Muscle of leg (tissue), 11 donors: ENCODE results near the gene MBD3L1. TPM values are rescaled to one million over a fixed set of nuclear protein-coding genes. Genes with fewer than 3 reads are reported as not detected.
A peak's percentile ranks its signal among the peaks of the same experiment; 100 is the strongest.

Experiments
- DNase-seq: peaks from one replicate; pipeline ENCODE4 v3.0.0; 2013
- H3K27ac ChIP-seq: one replicate; pipeline ENCODE4 v1.5.1; 2013; ENCODE audit warnings: mild to moderate bottlenecking, low read length, control low read depth
- H3K27me3 ChIP-seq: one replicate; pipeline ENCODE4 v1.6.1; 2013; ENCODE audit warnings: low read length; ENCODE audit not compliant: control insufficient read depth, insufficient read depth
- H3K36me3 ChIP-seq: one replicate; pipeline ENCODE4 v1.6.1; 2013; ENCODE audit warnings: low read length; ENCODE audit not compliant: control insufficient read depth, insufficient read depth
- H3K4me1 ChIP-seq: one replicate; pipeline ENCODE4 v1.6.1; 2013; ENCODE audit warnings: low read length; ENCODE audit not compliant: control insufficient read depth, insufficient read depth
- H3K4me3 ChIP-seq: one replicate; pipeline ENCODE4 v1.5.1; 2013; ENCODE audit warnings: low read length, control low read depth
- H3K9me3 ChIP-seq: replicated peaks from 2 replicates; pipeline ENCODE4 v1.6.1; 2013; ENCODE audit warnings: low read depth, low read length; ENCODE audit not compliant: control insufficient read depth
- WGBS: methylation state at CpG from one replicate; pipeline ENCODE4 v1.1.5; 2013; ENCODE audit warnings: missing lambda C conversion rate; ENCODE audit not compliant: insufficient coverage; 5-methylcytosine and 5-hydroxymethylcytosine counted together
- polyA plus RNA-seq, 8 donors: library from polyadenylated mRNA; unstranded; fragments of 120-200 nt; gene quantifications; one replicate each; pipeline versions ENCODE4 v1.2.1 to v1.2.3, GENCODE V29; 2013; ENCODE audit warnings: inconsistent platforms in 1 of 8, low replicate concordance in 1 of 8; ENCODE audit not compliant: insufficient read length in 8 of 8, insufficient read depth in 1 of 8
- total RNA-seq: library from RNA; stranded (reverse); fragments of 120-200 nt; gene quantifications from one replicate; pipeline ENCODE4 v1.2.4, GENCODE V29; 2013

Gene MBD3L1
- total and polyA plus RNA-seq, 9 donors: not detected

DNA sequence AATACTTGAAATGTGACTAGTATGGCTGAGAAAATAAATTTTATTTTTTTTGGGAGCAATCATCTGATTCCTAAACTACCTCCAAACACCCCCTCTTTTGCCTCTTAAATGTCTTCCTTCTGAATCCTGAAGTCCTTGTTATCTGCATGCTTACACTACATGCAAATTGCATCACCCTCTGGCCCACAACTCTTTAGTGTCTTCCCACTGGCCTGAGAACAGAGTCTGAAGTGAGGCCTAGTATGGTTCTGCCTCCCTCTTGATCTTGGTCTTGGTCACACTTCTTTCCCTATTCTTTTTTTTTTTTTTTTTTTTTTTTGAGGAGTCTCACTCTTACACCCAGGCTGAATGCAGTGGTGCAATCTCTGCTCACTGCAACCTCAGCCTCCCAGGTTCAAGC lies 4.9 kb upstream of the MBD3L1 start:
- no peak overlapping the region for H3K27ac ChIP-seq
- H3K4me1 ChIP-seq: peaks cover 7% of the 10 kb centered on the region
- peaks cover 68% of the 10 kb centered on the region for H3K36me3 ChIP-seq
- no peak overlapping the region for H3K4me3 ChIP-seq
- no peak for DNase-seq
- peaks cover 3% of the 10 kb centered on the region for H3K9me3 ChIP-seq
- H3K27me3 ChIP-seq: no peaks in the 10 kb centered on the region

DNA sequence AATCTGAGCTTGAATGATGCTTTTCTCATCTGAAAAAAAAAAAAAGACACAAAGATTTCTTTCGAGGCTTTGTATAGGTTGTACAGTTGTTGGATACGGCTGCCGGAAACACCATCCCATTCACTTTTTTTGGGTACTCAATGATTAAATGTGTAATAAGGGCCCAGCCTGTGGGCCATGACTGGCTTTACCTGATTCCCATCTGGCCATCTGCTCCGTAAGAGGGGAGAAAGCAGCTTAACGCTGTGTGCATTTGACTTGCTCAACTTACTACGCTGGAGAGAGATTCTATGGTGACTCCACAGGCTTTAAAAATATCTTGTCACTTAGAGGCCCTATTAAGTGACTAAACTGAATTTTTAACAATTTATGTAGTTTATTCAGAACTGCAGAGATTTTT lies 804 bp upstream of the MBD3L1 start:
- H3K9me3 ChIP-seq: no peaks in the 10 kb centered on the region
- no peaks in the 10 kb centered on the region for H3K27me3 ChIP-seq
- peaks cover 7% of the 10 kb centered on the region for H3K4me1 ChIP-seq
- H3K27ac ChIP-seq: peak overlapping the region; percentile 92
- peak overlapping the region; percentile 80 for H3K4me3 ChIP-seq
- DNase-seq: no peak
- H3K36me3 ChIP-seq: peaks cover 30% of the 10 kb centered on the region
- 14% methylated on average over 1 of the region's 6 CpGs for WGBS

DNA sequence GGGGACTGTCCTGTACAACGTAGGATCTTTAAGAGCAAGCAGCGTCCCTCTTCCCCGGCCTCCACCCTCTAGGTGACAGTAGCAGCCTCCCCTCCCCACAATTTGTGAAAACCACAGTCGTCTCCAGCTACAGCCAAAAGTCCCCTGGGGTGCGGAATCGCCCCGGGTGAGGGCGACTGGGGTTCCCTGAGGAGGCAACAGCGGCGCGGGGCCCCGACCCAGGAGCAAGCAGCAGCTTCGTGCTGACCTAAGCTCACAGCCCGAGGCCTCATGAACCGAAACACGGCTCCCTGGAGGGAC lies 395 bp upstream of the MBD3L1 start:
- DNase-seq: no peak
- Histone ChIP-seq H3K4me3 (peak overlapping the region; percentile 80), H3K36me3 (peaks cover 27% of the 10 kb centered on the region), H3K4me1 (peaks cover 7% of the 10 kb centered on the region), H3K27ac (peak overlapping the region; percentile 92), H3K27me3 (no peaks in the 10 kb centered on the region), H3K9me3 (no peaks in the 10 kb centered on the region)
- WGBS: 0% methylated on average over 16 of the region's 16 CpGs

DNA sequence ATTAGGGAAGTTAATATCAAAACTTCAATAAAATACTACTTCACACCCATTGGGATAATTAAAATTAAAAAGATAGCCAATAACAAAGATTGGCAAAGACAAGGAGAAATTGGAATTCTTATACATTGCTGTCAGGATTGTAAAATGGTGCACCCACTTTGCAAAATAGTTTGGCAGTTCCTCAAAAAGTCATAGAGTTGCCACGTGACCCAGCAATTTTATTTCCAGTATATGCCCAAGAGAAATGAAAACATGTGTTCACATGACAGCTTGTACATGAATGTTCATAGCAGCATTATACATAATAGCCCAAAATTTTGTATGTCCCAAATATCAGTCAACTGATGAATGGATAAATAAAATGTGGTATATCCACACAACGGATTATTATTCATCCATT lies 3.3 kb downstream of the MBD3L1 start:
- WGBS: 50% methylated on average over 1 of the region's 2 CpGs
- H3K36me3 ChIP-seq: no peaks in the 10 kb centered on the region
- peaks cover 7% of the 10 kb centered on the region for H3K4me1 ChIP-seq

DNA sequence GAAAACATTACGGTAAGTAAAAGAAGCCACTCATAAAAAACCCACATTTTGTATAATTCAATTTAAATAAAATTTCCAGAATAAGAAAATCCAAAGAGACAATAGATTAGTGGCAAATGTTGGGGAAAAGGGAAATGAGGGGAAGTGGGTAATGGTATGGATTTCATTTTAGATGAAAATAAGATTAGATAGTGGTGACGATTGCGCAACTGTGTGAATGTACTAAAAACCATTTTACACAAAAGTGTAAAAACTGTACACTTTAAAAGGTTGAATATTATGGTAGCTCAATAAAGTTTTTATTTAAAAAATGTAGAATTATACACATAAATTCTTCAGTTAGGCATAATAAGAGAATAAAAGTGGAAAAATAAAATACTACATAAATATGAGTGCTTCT lies 3.7 kb downstream of the MBD3L1 start:
- Histone ChIP-seq H3K9me3 (no peaks in the 10 kb centered on the region), H3K27me3 (no peaks in the 10 kb centered on the region), H3K36me3 (no peaks in the 10 kb centered on the region), H3K27ac (no peak overlapping the region), H3K4me3 (no peak overlapping the region), H3K4me1 (peaks cover 7% of the 10 kb centered on the region)
- WGBS: no CpG with 5 or more reads among the region's 3 CpGs
- no peak for DNase-seq

More for the DNA sequence above, 3.3 kb downstream of the MBD3L1 start:
- H3K27ac ChIP-seq: no peak overlapping the region
- no peak for DNase-seq
- no peak overlapping the region for H3K4me3 ChIP-seq
- no peaks in the 10 kb centered on the region for H3K27me3 ChIP-seq
- H3K9me3 ChIP-seq: no peaks in the 10 kb centered on the region

DNA sequence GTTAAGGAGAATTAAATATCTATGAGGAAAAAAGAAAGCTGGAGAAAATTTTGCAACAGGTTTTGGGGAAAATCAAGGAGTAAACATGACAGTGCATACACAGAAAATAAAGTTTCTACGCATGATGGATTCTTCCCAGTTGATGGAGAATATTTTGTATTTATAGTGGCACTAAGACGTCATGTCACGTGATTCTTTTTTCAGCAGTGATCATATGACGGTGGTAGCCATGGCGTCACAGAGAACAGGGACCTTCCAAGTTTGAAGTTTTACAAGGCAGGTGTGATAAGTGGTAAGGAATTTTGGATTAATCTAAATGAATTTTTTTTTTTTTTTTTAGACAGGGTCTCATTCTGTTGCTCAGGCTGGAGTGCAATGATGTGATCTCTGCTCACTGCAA lies 8.5 kb downstream of the MBD3L1 start:
- Histone ChIP-seq H3K27ac (no peak overlapping the region), H3K4me3 (no peak overlapping the region), H3K9me3 (no peaks in the 10 kb centered on the region), H3K27me3 (no peaks in the 10 kb centered on the region), H3K36me3 (no peaks in the 10 kb centered on the region), H3K4me1 (no peaks in the 10 kb centered on the region)
- DNase-seq: no peak
- 86% methylated on average over 3 of the region's 5 CpGs for WGBS

DNA sequence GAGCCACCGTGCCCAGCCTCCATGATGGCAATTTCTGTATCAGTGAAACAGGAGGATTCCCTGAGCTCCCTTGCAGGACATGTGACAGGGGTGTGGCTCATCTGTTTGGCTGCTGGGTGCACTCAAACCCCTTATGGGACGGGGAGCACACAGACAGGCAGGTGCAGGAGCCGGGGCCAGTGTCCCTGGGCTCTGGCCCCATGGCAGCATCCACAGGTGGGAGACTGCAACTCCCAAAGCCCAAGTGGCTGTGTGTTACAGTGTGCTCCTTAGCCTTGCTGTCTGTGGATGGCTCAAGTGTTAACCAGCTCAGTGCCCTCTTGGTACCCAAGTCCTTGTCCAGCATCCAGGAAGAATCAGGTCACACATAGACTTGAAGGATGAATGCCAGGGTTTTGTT lies 14.6 kb downstream of the MBD3L1 start:
- H3K4me3 ChIP-seq: no peak overlapping the region
- DNase-seq: no peak
- H3K27me3 ChIP-seq: no peaks in the 10 kb centered on the region
- no peaks in the 10 kb centered on the region for H3K36me3 ChIP-seq
- H3K27ac ChIP-seq: no peak overlapping the region
- no peaks in the 10 kb centered on the region for H3K4me1 ChIP-seq
- WGBS: 92% methylated on average over 2 of the region's 3 CpGs
- peaks cover 6% of the 10 kb centered on the region for H3K9me3 ChIP-seq

DNA sequence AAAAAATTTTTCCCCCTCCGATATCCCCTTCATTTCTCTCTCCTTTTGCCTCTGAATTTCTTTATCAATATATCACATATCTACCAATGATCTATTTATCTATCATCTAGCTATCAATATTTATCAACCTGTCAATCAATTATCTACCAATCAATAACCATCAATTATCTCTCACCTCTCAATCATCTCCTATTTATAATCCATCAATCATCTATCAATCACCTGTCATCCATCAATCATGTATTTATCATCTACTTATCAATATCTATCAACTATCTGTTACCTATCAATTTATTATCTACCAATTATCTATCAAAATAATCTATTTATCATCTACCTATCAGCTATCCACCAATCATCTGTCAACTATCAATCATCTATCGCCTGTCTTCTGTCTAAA lies 17.1 kb downstream of the MBD3L1 start:
- H3K4me3 ChIP-seq: no peak overlapping the region
- H3K36me3 ChIP-seq: no peaks in the 10 kb centered on the region
- peaks cover 6% of the 10 kb centered on the region for H3K9me3 ChIP-seq
- H3K27ac ChIP-seq: no peak overlapping the region
- no peaks in the 10 kb centered on the region for H3K27me3 ChIP-seq
- DNase-seq: no peak
- no peaks in the 10 kb centered on the region for H3K4me1 ChIP-seq
- 67% methylated on average over 1 of the region's 2 CpGs for WGBS

DNA sequence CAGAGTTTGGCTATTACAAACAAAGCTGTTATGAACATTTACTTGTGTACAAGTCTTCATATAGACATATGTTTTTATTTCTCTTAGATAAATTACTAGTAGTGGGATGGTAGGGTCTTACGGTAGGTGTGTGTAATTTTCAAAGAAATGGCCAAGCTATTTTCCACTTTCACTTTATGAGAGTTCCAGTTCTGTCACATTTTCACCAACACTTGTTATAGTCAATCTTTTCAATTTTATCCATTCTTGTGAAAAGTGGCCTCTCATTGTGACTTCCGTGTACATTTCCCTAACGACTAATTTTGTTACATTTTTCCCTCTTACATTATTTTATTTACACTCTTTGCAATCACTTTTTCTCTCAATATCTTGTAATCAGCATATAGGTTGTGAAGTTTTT lies 18.3 kb downstream of the MBD3L1 start:
- DNase-seq: no peak
- no peak overlapping the region for H3K27ac ChIP-seq
- no peak overlapping the region for H3K4me3 ChIP-seq
- H3K27me3 ChIP-seq: no peaks in the 10 kb centered on the region
- H3K4me1 ChIP-seq: no peaks in the 10 kb centered on the region
- H3K36me3 ChIP-seq: no peaks in the 10 kb centered on the region
- WGBS: no CpG with 5 or more reads among the region's 3 CpGs
- H3K9me3 ChIP-seq: peaks cover 6% of the 10 kb centered on the region

DNA sequence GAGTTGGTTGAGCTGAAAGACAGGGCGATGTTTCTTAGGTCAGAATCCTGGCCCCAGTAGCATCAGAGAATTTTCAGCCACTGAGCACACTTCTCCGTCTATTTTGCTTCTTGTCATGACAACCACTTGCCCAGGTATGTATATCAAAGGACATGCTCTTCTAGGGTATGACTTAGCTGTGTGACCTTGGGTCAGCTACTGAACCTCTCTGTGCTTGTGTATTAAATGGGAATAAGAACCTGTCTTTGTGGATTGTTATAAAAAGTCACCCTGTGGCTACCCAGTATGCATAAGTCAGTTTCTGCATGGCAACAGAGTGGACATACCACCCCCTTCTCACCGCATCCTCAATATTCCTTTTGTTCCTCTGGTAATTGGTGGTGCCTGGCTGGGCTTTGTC lies 26.1 kb downstream of the MBD3L1 start:
- Histone ChIP-seq H3K36me3 (no peaks in the 10 kb centered on the region), H3K4me3 (no peak overlapping the region), H3K27ac (no peak overlapping the region), H3K4me1 (no peaks in the 10 kb centered on the region), H3K27me3 (no peaks in the 10 kb centered on the region), H3K9me3 (no peaks in the 10 kb centered on the region)
- no peak for DNase-seq
- WGBS: 88% methylated on average over 1 of the region's 3 CpGs

DNA sequence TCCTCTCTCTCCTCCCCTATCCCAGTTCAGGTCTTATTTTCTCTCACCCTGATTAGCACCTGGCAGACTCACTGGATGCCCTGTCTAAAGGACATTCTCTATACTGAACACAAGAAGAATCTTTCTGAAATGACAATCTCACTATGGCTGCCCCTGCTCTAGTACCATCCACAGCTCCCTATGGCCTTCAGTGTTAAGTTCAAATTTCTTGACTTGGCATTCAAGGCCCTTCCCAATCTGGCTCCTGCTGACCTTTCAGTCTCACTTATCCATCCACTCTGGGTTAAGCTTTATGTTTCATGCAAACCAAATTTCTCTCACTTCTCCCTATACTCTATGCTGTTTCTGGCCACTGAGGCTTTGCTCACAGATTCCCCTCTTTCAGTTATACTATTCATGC lies 34.2 kb downstream of the MBD3L1 start:
- no peaks in the 10 kb centered on the region for H3K36me3 ChIP-seq

More for the DNA sequence above, 34.2 kb downstream of the MBD3L1 start:
- Histone ChIP-seq H3K27me3 (no peaks in the 10 kb centered on the region), H3K9me3 (peaks cover 7% of the 10 kb centered on the region), H3K4me1 (no peaks in the 10 kb centered on the region), H3K4me3 (no peak overlapping the region), H3K27ac (no peak overlapping the region)
- no peak for DNase-seq
